ENCODE data around the gene RSRC1. TPM values are rescaled to one million over a fixed set of nuclear protein-coding genes. Genes with fewer than 3 reads are reported as not detected.
A peak's percentile ranks its signal among the peaks of the same experiment; 100 is the strongest.
"Not testable (repeated sequence)": the region's sequence is repeated elsewhere in the genome, so short reads cannot be mapped to it uniquely, and the experiment has no call there.

The RSRC1 gene
- total RNA-seq, 1 donor from 2014 or later: 80.5 TPM

DNA sequence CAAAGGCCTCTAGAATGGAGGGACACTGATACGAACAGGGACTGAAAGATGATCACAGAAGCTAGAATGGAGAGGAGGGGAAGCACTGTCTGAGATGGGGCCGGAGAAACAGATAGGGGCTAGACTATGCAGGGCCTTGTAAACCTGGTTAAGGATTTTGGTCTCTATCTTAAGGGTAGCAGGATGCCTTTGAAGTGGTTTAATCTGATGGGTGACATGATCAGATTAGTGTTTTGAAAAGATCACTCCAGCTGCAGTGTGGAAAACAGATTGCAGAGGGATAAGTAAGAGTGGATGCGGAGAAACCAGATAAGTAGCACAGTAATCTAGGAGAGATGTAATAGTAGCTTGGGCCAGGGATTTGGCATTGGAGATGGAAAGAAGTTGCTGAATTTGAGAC, 108.1 kb downstream of the RSRC1 start:
- no peaks in the 10 kb centered on the region for H3K9me3 Mint-ChIP-seq
- no peaks in the 10 kb centered on the region for H3K36me3 ChIP-seq
- H3K4me3 ChIP-seq: no peak overlapping the region
- no peak overlapping the region for H3K4me2 ChIP-seq
- H3K27me3 ChIP-seq: peaks cover 13% of the 10 kb centered on the region
- H3K27me3 Mint-ChIP-seq (ENCODE audit: insufficient read depth, low read depth): no peaks in the 10 kb centered on the region
- H3K9ac ChIP-seq: no peak overlapping the region
- peak; percentile 33 for DNase-seq (ENCODE audit: low spot score)
- H3F3A ChIP-seq (ENCODE audit: low read depth): no peaks in the 10 kb centered on the region
- no peak overlapping the region for H2AFZ ChIP-seq (replicated peaks)
- no peak overlapping the region for H3K27ac Mint-ChIP-seq
- no peak for TF ChIP-seq CTCF (IDR thresholded peaks at IDR 0.05)
- TF ChIP-seq EZH2 (IDR thresholded peaks at IDR 0.05): no peak
- TF ChIP-seq EZH2phosphoT487 (IDR thresholded peaks at IDR 0.05): no peak
- peaks cover 5% of the 10 kb centered on the region for H3K4me1 Mint-ChIP-seq
- no peaks in the 10 kb centered on the region for H3K9me3 ChIP-seq (ENCODE audit: low read depth)
- H3K36me3 Mint-ChIP-seq: no peaks in the 10 kb centered on the region
- H3K27ac ChIP-seq: no peak overlapping the region
- H4K20me1 ChIP-seq (ENCODE audit: low read depth): peaks cover 6% of the 10 kb centered on the region
- H3K4me3 Mint-ChIP-seq: no peak overlapping the region
- no peaks in the 10 kb centered on the region for H3K79me2 ChIP-seq (ENCODE audit: low read depth)
- H3K4me1 ChIP-seq: peaks cover 10% of the 10 kb centered on the region

- H3K4me1 Mint-ChIP-seq: peaks cover 7% of the 10 kb centered on the region
- no peak overlapping the region for H3K27ac ChIP-seq
These were observed 110.7 kb downstream of the RSRC1 start for GRCh38 chr3:158220575-158220974.

GRCh38 chr3:158221426-158221825, 111.5 kb downstream of the RSRC1 start:
- H3K36me3 Mint-ChIP-seq: no peaks in the 10 kb centered on the region
- TF ChIP-seq CTCF (IDR thresholded peaks at IDR 0.05): no peak
- TF ChIP-seq EZH2phosphoT487 (IDR thresholded peaks at IDR 0.05): no peak
- no peak for TF ChIP-seq EZH2 (IDR thresholded peaks at IDR 0.05)

More at GRCh38 chr3:158220575-158220974, 110.7 kb downstream of the RSRC1 start:
- Mint-ChIP-seq H3K27ac (peak overlapping the region; percentile 23), H3K27me3 (ENCODE audit: insufficient read depth, low read depth) (no peaks in the 10 kb centered on the region), H3K9me3 (no peaks in the 10 kb centered on the region), H3K36me3 (no peaks in the 10 kb centered on the region), H3K4me3 (no peak overlapping the region)
- DNase-seq (ENCODE audit: low spot score): peak; percentile 52
- Histone ChIP-seq H3K9ac (no peak overlapping the region), H3K79me2 (ENCODE audit: low read depth) (no peaks in the 10 kb centered on the region), H3K27me3 (peaks cover 13% of the 10 kb centered on the region), H4K20me1 (ENCODE audit: low read depth) (peaks cover 6% of the 10 kb centered on the region), H3K4me2 (peak overlapping the region; percentile 56), H3K4me3 (no peak overlapping the region), H2AFZ (replicated peaks) (no peak overlapping the region), H3K9me3 (ENCODE audit: low read depth) (no peaks in the 10 kb centered on the region), H3K36me3 (no peaks in the 10 kb centered on the region), H3K4me1 (peaks cover 10% of the 10 kb centered on the region), H3F3A (ENCODE audit: low read depth) (no peaks in the 10 kb centered on the region)
- TF ChIP-seq EZH2 (IDR thresholded peaks at IDR 0.05) (no peak), EZH2phosphoT487 (IDR thresholded peaks at IDR 0.05) (peak; percentile 82)

GRCh38 chr3:158226429-158226828, 116.5 kb downstream of the RSRC1 start:
- Histone ChIP-seq H3K27ac (no peak overlapping the region), H3K4me1 (no peaks in the 10 kb centered on the region), H3K36me3 (no peaks in the 10 kb centered on the region), H3F3A (ENCODE audit: low read depth) (peaks cover 13% of the 10 kb centered on the region), H2AFZ (replicated peaks) (no peak overlapping the region), H3K4me2 (no peak overlapping the region), H4K20me1 (ENCODE audit: low read depth) (no peaks in the 10 kb centered on the region), H3K4me3 (no peak overlapping the region), H3K9ac (no peak overlapping the region), H3K9me3 (ENCODE audit: low read depth) (no peaks in the 10 kb centered on the region), H3K27me3 (peaks cover 4% of the 10 kb centered on the region), H3K79me2 (ENCODE audit: low read depth) (no peaks in the 10 kb centered on the region)
- Mint-ChIP-seq H3K36me3 (no peaks in the 10 kb centered on the region), H3K4me3 (no peak overlapping the region), H3K27ac (no peak overlapping the region), H3K27me3 (ENCODE audit: insufficient read depth, low read depth) (no peaks in the 10 kb centered on the region), H3K9me3 (no peaks in the 10 kb centered on the region), H3K4me1 (peaks cover 6% of the 10 kb centered on the region)
- TF ChIP-seq EZH2 (IDR thresholded peaks at IDR 0.05) (no peak), CTCF (IDR thresholded peaks at IDR 0.05) (no peak), EZH2phosphoT487 (IDR thresholded peaks at IDR 0.05) (no peak)
- DNase-seq (ENCODE audit: low spot score): no peak

More at GRCh38 chr3:158221426-158221825, 111.5 kb downstream of the RSRC1 start:
- Histone ChIP-seq H3K27ac (no peak overlapping the region), H3K27me3 (peaks cover 13% of the 10 kb centered on the region), H3K79me2 (ENCODE audit: low read depth) (no peaks in the 10 kb centered on the region), H4K20me1 (ENCODE audit: low read depth) (peaks cover 6% of the 10 kb centered on the region), H3K4me2 (peak overlapping the region; percentile 56), H3K9ac (no peak overlapping the region), H3K9me3 (ENCODE audit: low read depth) (no peaks in the 10 kb centered on the region), H2AFZ (replicated peaks) (no peak overlapping the region), H3F3A (ENCODE audit: low read depth) (no peaks in the 10 kb centered on the region), H3K36me3 (no peaks in the 10 kb centered on the region), H3K4me1 (peaks cover 10% of the 10 kb centered on the region), H3K4me3 (no peak overlapping the region)
- no peaks in the 10 kb centered on the region for H3K27me3 Mint-ChIP-seq (ENCODE audit: insufficient read depth, low read depth)
- H3K27ac Mint-ChIP-seq: no peak overlapping the region
- H3K9me3 Mint-ChIP-seq: no peaks in the 10 kb centered on the region
- H3K4me1 Mint-ChIP-seq: peaks cover 7% of the 10 kb centered on the region
- DNase-seq (ENCODE audit: low spot score): no peak
- H3K4me3 Mint-ChIP-seq: no peak overlapping the region

DNA sequence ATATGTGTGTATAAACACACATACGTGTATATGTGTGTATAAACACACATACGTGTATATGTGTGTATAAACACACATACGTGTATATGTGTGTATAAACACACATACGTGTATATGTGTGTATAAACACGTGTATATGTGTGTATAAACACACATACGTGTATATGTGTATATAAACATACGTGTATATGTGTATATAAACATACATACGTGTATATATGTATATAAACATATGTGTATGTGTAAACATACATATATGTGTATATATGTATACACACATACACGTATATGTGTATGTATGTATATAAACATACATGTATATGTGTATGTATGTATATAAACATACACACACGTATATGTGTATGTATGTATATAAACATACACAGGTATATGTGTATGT, 119.1 kb downstream of the RSRC1 start:
- H3K27ac ChIP-seq; H3K4me3 Mint-ChIP-seq; H3K79me2 ChIP-seq (ENCODE audit: low read depth); H3K27me3 Mint-ChIP-seq (ENCODE audit: insufficient read depth, low read depth); H3K27me3 ChIP-seq; H3K9me3 ChIP-seq (ENCODE audit: low read depth); H3K36me3 ChIP-seq; H3K4me1 ChIP-seq; H2AFZ ChIP-seq (replicated peaks); H3K9me3 Mint-ChIP-seq; H3K4me2 ChIP-seq; H3K4me1 Mint-ChIP-seq; H3K9ac ChIP-seq; H3K27ac Mint-ChIP-seq; H4K20me1 ChIP-seq (ENCODE audit: low read depth); H3K4me3 ChIP-seq; H3K36me3 Mint-ChIP-seq; DNase-seq (ENCODE audit: low spot score): not testable (repeated sequence)
- peaks cover 13% of the 10 kb centered on the region for H3F3A ChIP-seq (ENCODE audit: low read depth)

Measured in neural progenitor cell (in vitro differentiated cells).